8988T (cell line): Measurements from ENCODE around the gene ZDHHC8.

Experiments
- DNase-seq: peaks from one replicate; pipeline ENCODE4 v3.0.0; 2011

The ZDHHC8 gene

GRCh38 chr22:20131597-20131858 is at the start of gene ZDHHC8:
ZDHHC8 (plus strand) TSS chr22:20131804; CDS start chr22:20131948, 144 bp downstream.
- DNase-seq, result no peak

- DNase-seq, result no peak
Measured at GRCh38 chr22:20083157-20083890, 48.3 kb upstream of the ZDHHC8 start.

GRCh38 chr22:20083891-20084546 is 47.6 kb upstream of the ZDHHC8 start:
- no peak for DNase-seq

GRCh38 chr22:20084547-20085413 is 46.8 kb upstream of the ZDHHC8 start:
- no peak for DNase-seq

GRCh38 chr22:20085651-20086050 is 46.0 kb upstream of the ZDHHC8 start:
- DNase-seq, result no peak

GRCh38 chr22:20086101-20086599 is 45.5 kb upstream of the ZDHHC8 start:
- DNase-seq, result no peak

GRCh38 chr22:20086763-20087162 is 44.8 kb upstream of the ZDHHC8 start:
- DNase-seq, result no peak

- DNase-seq, result no peak
Measured at GRCh38 chr22:20087319-20088262, 44.0 kb upstream of the ZDHHC8 start.

GRCh38 chr22:20088263-20088648 is 43.3 kb upstream of the ZDHHC8 start:
- DNase-seq, result no peak

GRCh38 chr22:20089226-20089976 is 42.2 kb upstream of the ZDHHC8 start:
- no peak for DNase-seq

- no peak for DNase-seq
Measured at GRCh38 chr22:20089977-20090729, 41.5 kb upstream of the ZDHHC8 start.

- no peak for DNase-seq
Measured at GRCh38 chr22:20090730-20091240, 40.8 kb upstream of the ZDHHC8 start.

- DNase-seq, result no peak
Measured at GRCh38 chr22:20091690-20092476, 39.7 kb upstream of the ZDHHC8 start.

- DNase-seq, result no peak
Measured at GRCh38 chr22:20092477-20092854, 39.1 kb upstream of the ZDHHC8 start.

- no peak for DNase-seq
Measured at GRCh38 chr22:20093418-20094196, 38.0 kb upstream of the ZDHHC8 start.

GRCh38 chr22:20094197-20094807 is 37.3 kb upstream of the ZDHHC8 start:
- no peak for DNase-seq

GRCh38 chr22:20095521-20095920 is 36.1 kb upstream of the ZDHHC8 start:
- DNase-seq, result no peak

- DNase-seq, result no peak
Measured at GRCh38 chr22:20096574-20097420, 34.8 kb upstream of the ZDHHC8 start.
